ENCODE data around the gene EIF3L. TPM values are rescaled to one million over a fixed set of nuclear protein-coding genes. Genes with fewer than 3 reads are reported as not detected.

Gene EIF3L
- total and polyA plus RNA-seq, 11 donors = 111 to 456 (median 357) TPM

DNA sequence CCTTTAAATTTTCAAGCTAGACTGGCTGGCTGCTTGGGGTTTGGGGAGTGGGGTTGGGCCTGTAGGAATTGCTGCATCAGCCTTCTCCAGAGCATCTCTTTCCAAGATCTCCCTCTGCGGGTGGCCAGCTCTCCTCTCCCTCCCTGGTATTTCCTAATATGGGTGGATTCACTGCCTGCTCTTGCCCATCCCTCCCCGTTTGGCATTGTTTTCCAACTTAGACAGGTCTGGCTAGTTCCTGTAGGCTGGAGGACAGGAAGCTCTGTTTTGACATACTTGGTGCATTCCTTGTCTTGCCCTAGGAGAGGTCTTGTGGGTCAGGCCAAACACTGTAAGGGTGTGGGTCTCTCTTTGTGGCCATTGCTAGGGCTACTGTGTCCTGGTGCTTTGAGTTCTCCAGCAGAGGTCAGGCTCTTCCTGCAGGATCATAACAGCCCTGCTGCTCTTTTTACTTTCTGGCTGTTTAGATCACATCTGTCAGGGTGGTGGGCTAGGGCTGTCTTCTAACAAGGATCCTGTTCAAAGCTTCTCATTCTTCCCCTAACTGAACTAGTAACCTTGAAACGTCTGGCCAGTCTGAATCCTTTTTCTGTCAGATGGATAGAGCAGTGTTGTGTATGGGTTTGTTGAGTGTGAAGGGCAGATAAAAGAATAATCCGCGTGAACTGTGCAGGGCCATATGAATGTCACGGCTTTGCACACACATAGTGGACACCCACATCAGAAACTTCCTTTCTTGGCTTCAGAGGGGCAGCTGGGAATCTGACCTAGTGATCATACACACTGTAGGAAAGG is 38.6 kb downstream of the EIF3L start:
- intact Hi-C loops (cut with DNase I) = loop anchor here in 4 of 10 donors (2.0 to 10.0 kb wide), 3 partner anchors 75 to 77 kb away; no protein-coding TSS in a partner anchor
- Histone ChIP-seq H3K9me3 (no peaks in the 10 kb centered on the region), H3K4me1 (peaks cover 0 to 13% (median 3%) of the 10 kb centered on the region in 12 donors), H3K27me3 (no peaks in the 10 kb centered on the region), H3K4me3 (no peak overlapping the region), H3K27ac (peak overlapping the region in 6 of 12 donors; percentile 14 to 83 (median 25)), H3K36me3 (peaks cover 0 to 84% (median 63%) of the 10 kb centered on the region in 9 donors)
- DNase-seq = no peak
- peak in 3 of 4 donors; percentile 66 to 81 (median 70) for ATAC-seq
- 52 to 58% (median 55%) methylated on average over 6 of the region's 6 CpGs for WGBS, 4 donors
- TF ChIP-seq, protein P1, sequence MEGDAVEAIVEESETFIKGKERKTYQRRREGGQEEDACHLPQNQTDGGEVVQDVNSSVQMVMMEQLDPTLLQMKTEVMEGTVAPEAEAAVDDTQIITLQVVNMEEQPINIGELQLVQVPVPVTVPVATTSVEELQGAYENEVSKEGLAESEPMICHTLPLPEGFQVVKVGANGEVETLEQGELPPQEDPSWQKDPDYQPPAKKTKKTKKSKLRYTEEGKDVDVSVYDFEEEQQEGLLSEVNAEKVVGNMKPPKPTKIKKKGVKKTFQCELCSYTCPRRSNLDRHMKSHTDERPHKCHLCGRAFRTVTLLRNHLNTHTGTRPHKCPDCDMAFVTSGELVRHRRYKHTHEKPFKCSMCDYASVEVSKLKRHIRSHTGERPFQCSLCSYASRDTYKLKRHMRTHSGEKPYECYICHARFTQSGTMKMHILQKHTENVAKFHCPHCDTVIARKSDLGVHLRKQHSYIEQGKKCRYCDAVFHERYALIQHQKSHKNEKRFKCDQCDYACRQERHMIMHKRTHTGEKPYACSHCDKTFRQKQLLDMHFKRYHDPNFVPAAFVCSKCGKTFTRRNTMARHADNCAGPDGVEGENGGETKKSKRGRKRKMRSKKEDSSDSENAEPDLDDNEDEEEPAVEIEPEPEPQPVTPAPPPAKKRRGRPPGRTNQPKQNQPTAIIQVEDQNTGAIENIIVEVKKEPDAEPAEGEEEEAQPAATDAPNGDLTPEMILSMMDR (IDR thresholded peaks at IDR 0.05) = peak in 11 of 12 donors; percentile 30 to 57 (median 48)
- TF ChIP-seq POLR2A (IDR thresholded peaks at IDR 0.05) = no peak

DNA sequence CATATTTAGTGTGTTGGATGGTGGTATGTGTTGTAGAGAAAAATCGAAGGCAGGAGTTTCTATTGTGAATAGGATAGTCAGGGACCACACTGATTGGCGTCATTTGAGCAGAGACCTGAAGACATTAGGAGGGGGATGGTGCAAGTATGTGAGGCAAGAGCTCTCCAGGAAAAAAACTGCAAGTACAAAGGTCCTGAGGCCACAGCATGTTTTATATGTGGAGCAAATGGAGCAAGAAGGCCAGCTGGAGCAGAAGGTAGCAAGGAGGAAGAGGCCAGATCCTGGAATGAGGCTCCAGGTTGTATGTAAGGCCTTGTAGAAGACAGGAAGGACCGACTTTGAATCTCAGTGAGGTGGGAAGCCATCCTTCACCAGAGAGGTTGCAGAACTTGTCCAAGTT is 42.7 kb downstream of the EIF3L start:
- H3K9me3 ChIP-seq = no peaks in the 10 kb centered on the region
- no peaks in the 10 kb centered on the region for H3K27me3 ChIP-seq
- DNase-seq (no peak), ATAC-seq (no peak)
- peak overlapping the region in 1 of 12 donors; percentile 83 for H3K27ac ChIP-seq
- H3K4me1 ChIP-seq = peaks cover 0 to 36% (median 18%) of the 10 kb centered on the region in 12 donors
- intact Hi-C loops (cut with DNase I) = loop anchor here in 2 of 10 donors (5.0 kb wide), 2 partner anchors 40 to 70 kb away; no protein-coding TSS in a partner anchor
- 90 to 93% (median 92%) methylated on average over 3 of the region's 3 CpGs for WGBS, 4 donors
- no peak overlapping the region for H3K4me3 ChIP-seq
- peaks cover 0 to 52% (median 42%) of the 10 kb centered on the region in 9 donors for H3K36me3 ChIP-seq
- TF ChIP-seq, protein P1 (IDR thresholded peaks at IDR 0.05) = no peak
- TF ChIP-seq POLR2A (IDR thresholded peaks at IDR 0.05) = no peak

DNA sequence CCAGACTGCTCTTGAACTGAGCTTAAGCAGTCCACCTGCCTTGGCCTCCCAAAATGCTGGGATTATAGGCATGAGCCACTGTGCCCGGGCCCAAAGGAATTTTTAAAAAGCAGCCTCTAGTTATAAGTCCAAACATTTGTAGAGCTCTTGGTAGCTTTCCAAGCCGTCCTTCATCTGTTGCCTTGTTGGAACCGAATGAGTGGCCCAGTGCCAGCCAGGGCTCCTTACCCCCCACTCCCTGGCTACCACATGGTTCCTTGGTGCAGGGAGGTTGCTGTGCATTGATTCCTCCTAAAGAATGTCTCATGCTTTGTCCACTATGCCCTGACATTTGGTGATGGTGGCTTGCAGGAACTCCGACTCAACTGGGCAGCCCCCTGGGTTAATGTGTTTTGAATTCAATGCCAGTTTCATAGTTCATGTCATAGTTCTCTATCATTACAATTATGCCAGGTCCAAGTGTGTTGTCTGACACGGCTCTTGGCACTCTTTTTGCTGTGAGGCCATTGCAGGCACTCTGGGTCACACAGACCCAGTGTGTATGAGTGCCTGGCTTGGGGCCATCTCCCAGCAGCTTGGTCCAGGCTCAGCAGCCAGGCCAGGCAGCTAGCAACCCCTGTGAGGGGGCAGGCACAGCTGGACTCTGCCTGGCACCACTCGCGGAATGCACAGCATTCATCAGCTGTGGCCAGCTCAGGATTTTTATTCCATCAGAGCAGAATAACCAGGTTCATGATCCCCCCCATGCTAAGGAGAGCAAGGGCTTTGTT is 43.5 kb downstream of the EIF3L start:
- ATAC-seq (peak; percentile 81 to 91 (median 88)), DNase-seq (peak; percentile 59 to 87 (median 72))
- WGBS, 4 donors = 32 to 46% (median 44%) methylated on average over 7 of the region's 7 CpGs
- Histone ChIP-seq H3K4me3 (no peak overlapping the region), H3K4me1 (peaks cover 0 to 39% (median 19%) of the 10 kb centered on the region in 12 donors), H3K27ac (peak overlapping the region in 6 of 12 donors; percentile 9 to 83 (median 34)), H3K36me3 (peaks cover 0 to 44% (median 33%) of the 10 kb centered on the region in 9 donors), H3K9me3 (no peaks in the 10 kb centered on the region), H3K27me3 (no peaks in the 10 kb centered on the region)
- intact Hi-C loops (cut with DNase I) = loop anchor here in 3 of 10 donors (1.0 to 5.0 kb wide), 3 partner anchors 35 to 70 kb away; no protein-coding TSS in a partner anchor
- no peak for TF ChIP-seq POLR2A (IDR thresholded peaks at IDR 0.05)
- TF ChIP-seq, protein P1 (IDR thresholded peaks at IDR 0.05) = no peak
